ENCODE data around the gene MYO3B.

MYO3B gene

GRCh38 chr2:170236680-170237047 lies 58.7 kb downstream of the MYO3B start:
- peak; percentile 24 for DNase-seq

- no peak for DNase-seq
Measured at GRCh38 chr2:170237572-170238120, 59.7 kb downstream of the MYO3B start.

- DNase-seq = no peak
Measured at GRCh38 chr2:170238776-170239175, 60.8 kb downstream of the MYO3B start.

GRCh38 chr2:170240629-170241028 lies 62.7 kb downstream of the MYO3B start:
- DNase-seq = no peak

GRCh38 chr2:170241756-170242155 lies 63.8 kb downstream of the MYO3B start:
- no peak for DNase-seq

GRCh38 chr2:170243118-170243837 lies 65.3 kb downstream of the MYO3B start:
- DNase-seq = no peak

- no peak for DNase-seq
Measured at GRCh38 chr2:170243898-170244297, 66.0 kb downstream of the MYO3B start.

- no peak for DNase-seq
Measured at GRCh38 chr2:170244555-170244954, 66.6 kb downstream of the MYO3B start.

- DNase-seq = no peak
Measured at GRCh38 chr2:170245312-170245711, 67.4 kb downstream of the MYO3B start.

- no peak for DNase-seq
Measured at GRCh38 chr2:170247333-170247732, 69.4 kb downstream of the MYO3B start.

- DNase-seq = no peak
Measured at GRCh38 chr2:170247882-170248393, 70.0 kb downstream of the MYO3B start.

- DNase-seq = no peak
Measured at GRCh38 chr2:170248574-170249393, 70.8 kb downstream of the MYO3B start.

- no peak for DNase-seq
Measured at GRCh38 chr2:170249761-170250160, 71.8 kb downstream of the MYO3B start.

GRCh38 chr2:170250584-170250983 lies 72.6 kb downstream of the MYO3B start:
- no peak for DNase-seq

- DNase-seq = no peak
Measured at GRCh38 chr2:170252414-170252813, 74.5 kb downstream of the MYO3B start.

- no peak for DNase-seq
Measured at GRCh38 chr2:170253721-170254230, 75.8 kb downstream of the MYO3B start.

- DNase-seq = no peak
Measured at GRCh38 chr2:170254293-170254732, 76.4 kb downstream of the MYO3B start.

- DNase-seq = no peak
Measured at GRCh38 chr2:170255137-170255536, 77.2 kb downstream of the MYO3B start.

GRCh38 chr2:170255971-170256370 lies 78.0 kb downstream of the MYO3B start:
- DNase-seq = no peak

GRCh38 chr2:170258382-170258781 lies 80.4 kb downstream of the MYO3B start:
- DNase-seq = no peak

- no peak for DNase-seq
Measured at GRCh38 chr2:170260188-170260587, 82.2 kb downstream of the MYO3B start.

GRCh38 chr2:170261566-170261965 lies 83.6 kb downstream of the MYO3B start:
- DNase-seq = no peak

GRCh38 chr2:170262343-170262742 lies 84.4 kb downstream of the MYO3B start:
- DNase-seq = no peak

GRCh38 chr2:170262806-170263205 lies 84.9 kb downstream of the MYO3B start:
- no peak for DNase-seq
